ENCODE measurements around the gene CKAP2. TPM values are rescaled to one million over a fixed set of nuclear protein-coding genes. Genes with fewer than 3 reads are reported as not detected.
"Not testable (repeated sequence)": the region's sequence is repeated elsewhere in the genome, so short reads cannot be mapped to it uniquely, and the experiment has no call there.

Gene CKAP2
- total RNA-seq, 2 donors from 2014 or later, result 5.6 to 6.1 TPM

DNA sequence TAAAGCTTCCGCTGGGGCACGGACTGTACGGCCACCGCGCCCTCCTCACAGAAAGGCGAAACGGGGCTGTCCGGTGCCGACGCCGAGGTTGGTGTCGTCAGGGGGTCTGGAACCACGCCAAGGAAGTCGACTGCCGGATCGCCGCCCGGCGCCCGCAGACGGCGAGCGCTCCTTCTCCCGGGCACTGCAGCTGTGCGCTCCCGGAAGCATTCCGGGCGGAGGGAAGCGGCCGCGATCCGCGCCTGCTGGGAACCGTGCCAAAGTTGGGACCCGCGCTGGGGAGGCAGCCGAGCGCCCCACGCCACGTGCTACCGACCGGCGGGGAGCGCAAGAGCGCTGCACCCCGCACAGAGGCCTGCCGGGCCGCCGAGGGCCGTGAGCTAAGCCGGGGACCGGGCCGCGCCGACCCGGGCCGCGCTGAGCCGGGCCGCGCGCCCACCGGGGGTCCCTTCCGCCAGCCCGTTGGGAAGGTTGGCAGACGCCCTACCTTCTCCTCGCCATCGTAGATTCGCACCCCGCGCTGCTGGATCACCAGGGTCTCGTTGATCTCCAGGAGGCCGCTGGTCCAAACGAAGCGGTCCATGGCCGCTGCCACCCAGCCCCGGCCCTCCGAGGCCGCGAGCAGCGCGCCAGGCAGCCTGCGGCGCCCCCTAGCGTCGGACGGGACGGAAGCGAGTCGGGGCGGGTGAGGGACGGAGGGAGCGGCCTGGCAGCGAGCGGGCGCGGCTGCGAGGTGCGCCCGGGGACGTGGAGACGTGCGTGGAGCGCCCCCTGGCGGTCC lies 5.1 kb upstream of the CKAP2 start, which contains the start of gene VPS36:
Gene VPS36, minus strand, starts transcription at position 623 of the 781 bp plus-strand sequence. Its CDS starts 40 bp downstream, at position 583.
- peak; percentile 99 for DNase-seq (ENCODE audit: low spot score)

DNA sequence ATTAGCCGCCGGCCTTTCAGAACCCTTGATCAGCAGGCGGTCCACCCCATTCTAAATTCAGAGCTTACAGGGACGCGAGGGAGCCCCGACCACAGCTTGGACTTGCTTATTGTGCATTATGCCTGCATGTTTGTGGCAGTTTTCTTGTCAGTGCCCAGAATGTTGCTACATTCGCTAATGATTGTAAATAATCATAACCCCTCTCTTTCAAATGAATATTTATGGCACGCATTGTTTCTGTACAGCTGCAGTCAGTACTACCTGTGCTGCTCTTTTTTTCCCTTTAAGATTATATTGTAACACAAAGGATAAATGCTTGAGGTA lies 4.5 kb upstream of the CKAP2 start:
- DNase-seq (ENCODE audit: low spot score), result no peak
- intact Hi-C loops (cut with DNase I), result no loop called here

More for the DNA sequence above, 5.1 kb upstream of the CKAP2 start, which contains the start of gene VPS36:
- intact Hi-C loops (cut with DNase I), result no loop called here

DNA sequence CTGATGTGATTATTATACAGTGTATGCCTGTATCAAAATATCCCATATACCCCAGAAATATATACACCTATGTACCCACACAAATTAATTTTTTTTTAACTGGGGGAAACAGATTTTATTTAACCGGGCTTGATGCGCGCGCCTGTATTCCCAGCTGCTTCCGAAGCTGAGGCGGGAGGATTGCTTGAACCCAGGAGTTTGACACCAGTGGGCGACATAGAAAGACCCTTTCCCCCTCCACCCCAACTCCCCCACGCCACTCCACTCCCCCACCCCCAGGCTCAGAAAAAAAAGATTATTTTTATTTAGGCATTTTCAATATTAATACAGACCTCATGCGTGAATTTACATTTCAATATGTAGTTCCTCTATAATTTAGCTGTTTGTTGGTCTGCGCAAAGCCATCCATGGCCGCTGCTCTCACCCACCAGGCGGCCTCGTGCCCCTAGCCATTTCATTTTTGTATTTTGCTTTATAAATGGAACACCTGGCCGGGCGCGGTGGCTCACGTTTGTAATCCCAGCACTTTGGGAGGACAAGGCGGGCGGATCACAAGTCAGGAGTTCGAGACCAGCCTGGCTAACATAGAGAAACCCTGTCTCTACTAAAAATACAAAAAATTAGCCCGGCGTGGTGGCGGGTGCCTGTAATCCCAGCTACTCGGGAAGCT lies 4.0 kb upstream of the CKAP2 start:
- no peak for DNase-seq (ENCODE audit: low spot score)
- intact Hi-C loops (cut with DNase I), result no loop called here

DNA sequence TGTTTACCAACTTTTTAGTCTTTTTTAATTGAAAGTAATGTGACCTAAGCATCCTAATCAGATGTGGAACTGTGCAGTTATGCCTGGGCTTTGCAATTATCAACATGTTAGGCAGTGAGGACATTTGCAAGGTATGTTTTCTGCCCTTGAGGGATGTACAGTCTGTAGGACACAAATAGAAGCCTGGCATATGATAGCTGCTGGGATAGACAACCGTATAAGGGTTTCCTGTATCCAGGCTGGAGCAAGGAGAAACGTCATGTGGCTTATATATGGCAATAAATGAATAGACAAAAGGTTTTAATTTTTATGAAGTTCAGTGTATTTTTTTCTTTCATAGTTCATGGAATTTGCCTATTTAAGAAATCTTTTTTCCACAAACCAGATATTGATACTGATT lies 2.8 kb upstream of the CKAP2 start:
- intact Hi-C loops (cut with DNase I), result no loop called here

DNA sequence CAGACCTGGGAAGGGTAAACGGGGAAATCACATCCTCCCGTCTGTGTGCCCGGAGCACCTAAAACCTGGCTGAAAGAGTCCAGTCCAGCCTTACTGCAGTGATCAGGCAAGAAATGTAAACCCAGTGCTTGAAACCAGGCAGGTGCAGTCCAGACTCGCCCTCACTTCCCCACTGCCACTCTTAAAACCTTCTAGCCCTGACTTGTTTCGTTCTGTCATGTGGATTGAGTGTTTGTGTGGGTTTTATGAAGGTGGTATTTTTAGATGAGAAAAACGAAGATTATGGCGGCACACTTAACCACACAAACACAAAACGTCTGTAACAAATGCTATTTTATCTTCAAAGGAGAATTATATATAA lies 839 bp upstream of the CKAP2 start:
- intact Hi-C loops (cut with DNase I), result no loop called here
- DNase-seq (ENCODE audit: low spot score), result no peak

More for the DNA sequence above, 2.8 kb upstream of the CKAP2 start:
- DNase-seq (ENCODE audit: low spot score), result no peak

DNA sequence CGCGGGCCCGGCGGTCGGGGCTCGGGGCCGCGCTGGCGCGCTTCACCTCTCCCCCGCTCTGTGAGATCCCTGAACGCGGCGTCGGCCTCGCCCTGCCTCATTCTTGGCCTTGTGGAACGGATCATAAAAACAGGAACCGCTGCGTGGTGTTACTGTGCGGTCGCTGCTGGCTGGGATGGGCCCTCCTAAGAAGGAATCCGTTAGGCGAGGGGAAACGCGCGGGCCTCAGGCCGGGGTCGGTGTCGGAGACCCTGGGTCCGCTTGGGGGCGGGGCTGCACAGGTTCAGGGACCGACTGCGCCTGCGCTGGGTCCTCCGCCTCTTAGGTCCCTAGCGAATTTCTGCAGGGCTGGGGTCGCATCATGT lies 381 bp downstream of the CKAP2 start:
- intact Hi-C loops (cut with DNase I), result no loop called here
- DNase-seq (ENCODE audit: low spot score), result peak; percentile 90

DNA sequence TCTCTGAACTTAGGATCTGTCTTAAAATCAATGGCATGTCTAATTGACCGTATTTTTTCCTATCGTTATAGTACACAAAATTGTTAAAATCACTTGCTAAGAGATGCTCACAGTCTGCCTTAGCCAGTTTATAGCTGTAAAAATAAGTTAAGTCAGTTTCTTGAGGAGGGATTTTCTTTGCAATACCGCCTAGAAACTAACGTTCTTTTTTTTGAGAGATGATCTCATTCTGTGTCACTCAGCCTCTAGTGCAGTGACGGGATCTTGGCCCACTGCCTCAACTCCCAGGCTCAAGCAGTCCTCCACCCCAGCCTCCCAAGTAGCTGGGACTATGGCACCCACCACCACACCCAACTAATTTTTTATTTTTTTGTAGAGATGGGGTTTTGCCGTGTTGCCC lies 4.4 kb downstream of the CKAP2 start:
- no peak for DNase-seq (ENCODE audit: low spot score)

DNA sequence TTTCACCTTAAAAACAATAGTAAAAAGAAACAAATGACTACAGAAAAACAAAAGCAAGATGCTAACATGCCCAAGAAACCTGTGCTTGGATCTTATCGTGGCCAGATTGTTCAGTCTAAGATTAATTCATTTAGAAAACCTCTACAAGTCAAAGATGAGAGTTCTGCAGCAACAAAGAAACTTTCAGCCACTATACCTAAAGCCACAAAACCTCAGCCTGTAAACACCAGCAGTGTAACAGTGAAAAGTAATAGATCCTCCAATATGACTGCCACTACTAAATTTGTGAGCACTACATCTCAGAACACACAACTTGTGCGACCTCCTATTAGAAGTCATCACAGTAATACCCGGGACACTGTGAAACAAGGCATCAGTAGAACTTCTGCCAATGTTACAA lies 6.0 kb downstream of the CKAP2 start:
- no peak for DNase-seq (ENCODE audit: low spot score)
- intact Hi-C loops (cut with DNase I), result no loop called here

More for the DNA sequence above, 4.4 kb downstream of the CKAP2 start:
- intact Hi-C loops (cut with DNase I), result no loop called here

DNA sequence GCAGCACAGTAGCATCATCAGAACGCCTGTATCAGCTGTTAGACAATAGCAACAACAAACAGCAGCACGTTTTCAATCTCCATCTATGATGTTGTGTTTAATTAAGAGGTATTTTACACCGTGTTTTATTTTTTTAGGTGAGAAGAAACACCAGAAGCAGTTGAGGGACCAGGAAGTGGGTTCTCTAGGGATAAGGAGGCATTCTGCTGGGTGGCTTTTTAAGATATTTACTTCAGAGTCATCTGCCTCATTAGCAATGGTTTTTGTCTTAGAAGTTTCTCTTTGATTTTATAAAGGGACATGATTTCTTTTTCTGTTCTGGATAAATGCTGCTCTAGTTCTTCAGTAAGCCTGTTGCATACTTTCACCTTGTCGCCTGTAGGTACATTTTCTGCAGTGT lies 8.2 kb downstream of the CKAP2 start:
- intact Hi-C loops (cut with DNase I), result no loop called here
- DNase-seq (ENCODE audit: low spot score), result no peak

DNA sequence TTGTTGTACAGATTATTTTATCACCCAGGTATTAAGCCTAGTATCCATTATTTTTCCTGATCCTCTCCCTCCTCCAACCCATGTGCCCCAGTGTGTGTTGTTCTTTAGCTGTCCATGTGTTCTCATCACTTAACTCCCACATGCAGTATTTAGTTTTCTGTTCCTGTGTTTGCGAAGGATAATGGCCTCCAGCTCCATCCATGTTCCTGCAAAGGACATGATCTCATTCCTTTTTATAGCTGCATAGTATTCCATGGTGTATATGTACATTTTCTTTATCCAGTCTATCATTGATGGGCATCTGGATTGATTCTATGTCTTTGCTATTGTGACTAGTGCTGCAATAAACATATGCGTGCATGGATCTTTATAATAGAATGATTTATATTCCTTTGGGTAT lies 13.2 kb downstream of the CKAP2 start:
- intact Hi-C loops (cut with DNase I); DNase-seq (ENCODE audit: low spot score): not testable (repeated sequence)

DNA sequence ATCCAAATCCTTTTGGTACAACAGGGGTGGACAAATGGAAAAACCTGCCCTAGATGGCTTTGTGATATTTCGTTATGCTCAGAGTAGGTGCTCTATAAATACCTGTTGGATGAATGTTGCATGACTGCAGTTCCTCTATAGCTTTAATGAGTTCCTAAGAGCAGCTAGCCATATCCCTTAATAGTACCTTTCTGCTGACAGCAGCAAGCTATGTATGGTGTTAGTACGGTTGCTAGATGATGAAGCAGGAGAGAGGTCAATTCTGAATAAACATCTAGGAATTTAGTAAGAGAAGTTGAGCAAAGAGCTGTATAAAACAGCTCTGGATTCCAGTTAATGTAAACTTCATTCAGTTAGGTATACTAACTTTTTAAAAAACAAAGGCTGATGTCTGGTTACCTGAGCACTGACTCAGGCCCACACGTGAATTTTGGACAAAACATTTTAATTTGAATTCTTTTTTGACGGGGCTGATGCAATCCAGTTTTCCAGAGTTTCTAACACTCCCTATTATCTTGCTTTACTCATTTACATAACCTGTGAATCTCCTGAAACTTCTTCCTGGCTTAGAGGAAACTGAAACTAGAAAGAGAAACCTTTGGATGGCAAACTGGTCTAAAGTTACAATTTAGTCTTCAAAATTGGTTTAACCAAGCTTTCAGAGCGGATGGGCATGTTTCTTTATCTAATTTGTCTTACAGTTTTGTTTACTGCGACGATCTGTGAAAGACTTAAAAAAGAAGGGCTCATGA lies 25.6 kb downstream of the CKAP2 start:
- DNase-seq (ENCODE audit: low spot score); intact Hi-C loops (cut with DNase I): not testable (repeated sequence)

DNA sequence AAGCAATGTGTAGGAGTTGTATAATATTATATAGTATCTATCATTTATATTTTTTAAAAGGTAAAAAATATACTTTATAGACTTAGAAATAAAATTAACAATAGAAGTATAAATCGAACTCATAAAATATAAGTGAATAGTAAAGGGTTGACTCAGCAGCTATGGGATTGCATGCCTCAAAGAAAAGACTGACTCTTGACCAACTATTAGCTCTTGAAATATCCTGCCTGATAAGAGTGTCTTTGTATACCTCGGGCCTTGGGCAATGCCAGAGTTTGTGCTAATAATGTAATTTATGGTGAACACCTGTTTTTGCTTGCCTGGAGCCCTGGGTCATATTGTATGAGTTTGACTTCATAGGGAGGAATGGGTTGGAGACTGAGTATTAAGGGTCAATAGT lies 31.8 kb downstream of the CKAP2 start:
- intact Hi-C loops (cut with DNase I); DNase-seq (ENCODE audit: low spot score): not testable (repeated sequence)

DNA sequence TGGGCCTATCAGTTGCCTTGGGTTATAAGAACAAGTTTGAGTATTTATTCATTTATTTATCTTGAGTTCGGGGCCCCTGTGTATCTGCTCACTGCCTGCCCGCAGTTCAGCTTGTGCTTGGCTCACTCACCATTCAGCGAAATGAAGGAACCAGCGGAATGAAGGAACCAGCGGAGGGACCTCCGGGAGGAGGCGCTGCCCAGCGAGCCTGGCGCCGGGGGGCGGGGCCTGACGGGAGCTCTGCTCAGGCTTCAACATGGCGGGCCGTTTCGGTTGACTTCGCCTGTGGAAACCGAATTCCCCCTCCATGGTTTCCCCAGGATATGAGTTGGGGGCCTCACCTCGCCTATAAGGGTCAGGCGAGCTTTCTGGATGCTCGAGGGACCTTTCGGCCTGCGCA lies 33.5 kb downstream of the CKAP2 start:
- DNase-seq (ENCODE audit: low spot score); intact Hi-C loops (cut with DNase I): not testable (repeated sequence)

DNA sequence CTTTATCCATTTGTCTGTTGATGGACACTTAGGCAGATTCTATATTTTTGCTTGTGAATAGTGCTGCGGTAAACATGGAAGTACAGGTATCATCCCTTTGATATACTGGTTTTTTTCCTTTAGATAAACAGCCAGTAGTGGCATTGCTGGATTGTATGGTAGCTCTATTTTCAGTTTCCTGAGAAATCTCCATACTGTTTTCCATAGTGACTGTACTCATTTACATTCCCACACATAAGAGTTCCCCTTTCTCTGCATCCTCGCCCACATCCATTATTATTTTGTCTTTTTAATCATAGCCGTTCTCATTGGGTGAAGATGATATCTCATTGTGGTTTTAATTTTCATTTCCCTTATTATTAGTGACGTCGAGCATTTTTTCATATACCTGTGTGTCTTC lies 35.7 kb downstream of the CKAP2 start:
- intact Hi-C loops (cut with DNase I); DNase-seq (ENCODE audit: low spot score): not testable (repeated sequence)

DNA sequence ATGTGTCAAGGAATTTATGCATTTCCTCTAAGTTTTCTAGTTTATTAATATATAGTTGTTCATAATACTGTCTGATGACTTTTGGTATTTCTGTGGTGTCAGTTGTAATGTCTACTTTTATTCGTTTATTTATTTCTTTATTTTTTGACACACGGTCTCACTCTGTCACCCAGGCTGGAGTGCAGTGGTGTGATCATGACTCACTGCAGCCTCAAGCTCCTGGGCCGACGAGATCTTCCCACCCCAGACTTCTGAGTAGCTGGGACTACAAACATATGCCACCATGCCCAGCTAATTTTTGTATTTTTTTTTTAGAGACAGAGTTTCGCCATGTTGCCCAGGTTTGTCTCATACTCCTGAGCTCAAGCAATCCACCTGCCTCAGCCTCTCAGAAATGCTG lies 39.0 kb downstream of the CKAP2 start:
- DNase-seq (ENCODE audit: low spot score); intact Hi-C loops (cut with DNase I): not testable (repeated sequence)

DNA sequence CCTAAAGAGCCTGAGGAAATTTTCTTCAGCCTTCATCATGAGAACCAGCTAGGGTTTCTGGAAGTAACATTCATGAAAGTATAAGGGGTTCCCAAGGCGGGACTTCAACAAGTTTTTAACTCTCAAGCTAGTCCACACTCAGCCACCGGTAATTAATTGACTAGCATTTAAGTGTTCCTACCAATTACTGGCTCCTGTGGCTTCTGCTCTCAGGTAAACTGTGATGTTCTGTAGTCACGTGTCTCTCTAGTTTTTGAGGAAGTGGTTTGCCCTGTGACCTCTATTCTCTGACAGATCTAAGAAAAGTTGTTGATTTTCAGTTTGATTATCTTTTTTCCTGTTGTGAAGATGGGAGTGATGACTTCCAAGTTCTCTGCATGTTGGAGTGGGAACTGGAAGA lies 42.7 kb downstream of the CKAP2 start:
- intact Hi-C loops (cut with DNase I); DNase-seq (ENCODE audit: low spot score): not testable (repeated sequence)

DNA sequence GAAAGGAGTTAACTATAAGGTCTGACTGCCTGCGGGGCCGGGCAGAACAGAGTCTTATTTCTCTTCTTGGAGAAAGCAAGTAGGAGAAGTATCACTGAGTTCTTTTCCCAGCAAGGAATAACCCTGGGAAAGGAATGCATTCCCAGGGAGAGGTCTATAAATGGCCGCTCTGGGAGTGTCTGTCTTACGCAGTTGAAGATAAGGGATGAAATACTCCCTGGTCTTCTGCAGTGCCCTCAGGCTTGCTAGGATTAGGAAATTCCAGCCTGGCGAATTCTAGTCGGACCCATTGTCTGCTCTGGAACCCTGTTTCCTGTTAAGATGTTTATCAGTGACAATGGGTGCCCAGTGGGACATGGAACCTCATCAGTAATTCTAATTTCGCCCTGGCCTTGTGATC lies 47.0 kb downstream of the CKAP2 start:
- DNase-seq (ENCODE audit: low spot score); intact Hi-C loops (cut with DNase I): not testable (repeated sequence)

DNA sequence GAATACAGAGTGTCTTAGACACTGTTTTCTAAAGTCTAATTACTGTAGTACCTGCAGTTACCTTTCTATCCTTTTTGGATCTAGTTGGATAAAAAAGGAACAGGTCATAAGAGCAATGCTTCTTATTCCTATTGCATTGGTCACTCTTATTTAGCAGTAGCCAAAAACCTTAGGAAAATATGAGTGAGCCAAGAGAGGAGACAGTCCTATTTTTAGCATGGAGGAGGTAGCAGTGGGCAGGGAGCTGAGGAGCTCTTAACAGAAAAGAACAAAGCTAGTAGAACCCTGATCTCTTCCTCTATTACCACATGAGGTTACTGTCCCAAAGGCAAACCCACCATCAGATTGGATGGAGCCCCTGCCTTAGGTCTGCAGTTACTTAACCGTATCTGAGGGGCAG lies 50.6 kb downstream of the CKAP2 start:
- DNase-seq (ENCODE audit: low spot score); intact Hi-C loops (cut with DNase I): not testable (repeated sequence)

DNA sequence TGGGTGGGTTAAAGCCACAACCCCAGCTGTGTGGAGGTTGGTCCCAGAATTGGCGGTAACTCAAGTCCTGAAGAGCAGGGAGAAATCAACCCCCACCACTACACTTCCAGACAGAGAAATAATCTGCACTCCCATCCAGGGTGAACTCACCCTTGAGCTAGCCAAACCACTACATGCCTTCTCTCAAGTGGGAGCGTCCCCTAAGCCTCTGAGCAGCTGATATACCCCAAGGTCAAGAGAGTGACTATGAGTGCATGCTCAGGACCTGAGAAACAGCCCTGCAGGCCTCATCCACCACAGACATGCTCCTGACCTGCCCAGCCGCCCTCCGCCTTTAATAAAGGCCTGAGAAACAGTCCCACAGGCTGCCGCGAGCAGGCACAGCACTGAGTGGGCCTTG lies 54.3 kb downstream of the CKAP2 start:
- intact Hi-C loops (cut with DNase I); DNase-seq (ENCODE audit: low spot score): not testable (repeated sequence)

DNA sequence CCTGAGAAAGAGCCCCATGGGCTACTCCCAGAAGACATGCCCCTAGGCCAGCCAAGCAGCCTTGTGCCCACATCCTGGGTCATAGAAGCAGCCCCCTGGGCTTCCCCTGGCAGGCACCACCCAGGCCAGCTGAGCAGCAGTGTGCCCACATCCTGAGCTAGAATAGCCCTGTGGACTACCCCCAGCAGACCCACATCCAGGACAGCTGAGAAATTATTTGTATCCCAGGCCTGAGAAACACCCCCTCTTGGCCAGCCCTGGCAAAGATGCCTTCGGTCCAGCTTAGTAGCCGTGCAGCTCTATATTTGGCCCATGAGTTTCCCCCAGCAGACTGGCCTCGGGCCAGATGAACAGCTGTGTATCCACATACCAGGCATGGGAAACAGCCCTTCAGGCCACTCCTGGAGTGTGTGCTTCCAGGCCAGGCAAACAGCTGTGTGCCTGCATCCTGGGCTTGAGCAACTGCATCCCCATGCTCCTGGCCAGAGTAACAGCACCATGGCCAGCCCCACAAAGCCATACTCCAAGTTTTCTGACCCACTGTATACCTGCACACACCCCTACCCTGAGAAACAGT lies 55.0 kb downstream of the CKAP2 start:
- DNase-seq (ENCODE audit: low spot score); intact Hi-C loops (cut with DNase I): not testable (repeated sequence)
